Caco-2 (cell line): ENCODE data around the gene WDR46. TPM values are rescaled to one million over a fixed set of nuclear protein-coding genes. Genes with fewer than 3 reads are reported as not detected.

Experiments used
- BruUV-seq: library from RNA; stranded (reverse); fragments of 400-500 nt; replicated peaks from 2 replicates; lab custom pipeline; 2021; lab: Mats Ljungman, UMichigan
- CTCF ChIA-PET: fragments of 300-600 bp; sonication (Branson Sonifier 250); formaldehyde crosslinking; loops from one replicate; lab custom pipeline; 2022; ENCODE audit warnings: antibody characterized with exemption; lab: Charles Lee
- POLR2A ChIA-PET: fragments of 300-600 bp; sonication (Branson Sonifier 250); formaldehyde crosslinking; loops from one replicate; lab custom pipeline; 2022; ENCODE audit warnings: antibody characterized with exemption; lab: Charles Lee
- DNase-seq, 2 experiments: peaks; one replicate each; pipeline versions ENCODE4 v3.0.0 to v3.0.0-alpha.2; 2020 to 2022
- H3K27me3 ChIP-seq: replicated peaks from 2 replicates; pipeline ENCODE4 v1.6.0; 2011; ENCODE audit warnings: low read length; ENCODE audit not compliant: control insufficient read depth, insufficient read depth
- H3K36me3 ChIP-seq: 2 replicates; pipeline ENCODE4 v1.5.1; 2011; ENCODE audit warnings: low read length; ENCODE audit not compliant: control insufficient read depth, insufficient read depth
- H3K4me1 ChIP-seq: fragments of 250-450 bp; sonication (Bioruptor Pico); 2 replicates; pipeline ENCODE4 v1.5.1; 2020; ENCODE audit warnings: mild to moderate bottlenecking
- H3K4me3 ChIP-seq: 2 replicates; pipeline ENCODE4 v1.5.1; 2011; ENCODE audit warnings: low read depth, mild to moderate bottlenecking, control low read depth, low read length
- H3K9me3 ChIP-seq: fragments of 250-450 bp; sonication (Bioruptor Pico); 2 replicates; pipeline ENCODE4 v1.5.1; 2020; ENCODE audit warnings: mild to moderate bottlenecking, moderate library complexity
- H3K27ac Mint-ChIP-seq: one replicate; pipeline ENCODE4 v1.8.0; 2022; ENCODE audit warnings: mixed read lengths; ENCODE audit not compliant: unreplicated experiment
- H3K27me3 Mint-ChIP-seq: one replicate; pipeline ENCODE4 v1.8.0; 2022; ENCODE audit warnings: mixed read lengths; ENCODE audit not compliant: insufficient read depth, unreplicated experiment
- H3K36me3 Mint-ChIP-seq: one replicate; pipeline ENCODE4 v1.8.0; 2022; ENCODE audit warnings: mild to moderate bottlenecking, mixed read lengths; ENCODE audit not compliant: insufficient read depth, unreplicated experiment
- H3K4me1 Mint-ChIP-seq: one replicate; pipeline ENCODE4 v1.8.0; 2022; ENCODE audit warnings: low read depth, mixed read lengths; ENCODE audit not compliant: unreplicated experiment
- H3K4me3 Mint-ChIP-seq: one replicate; pipeline ENCODE4 v1.8.0; 2022; ENCODE audit warnings: mild to moderate bottlenecking, moderate library complexity, mixed read lengths; ENCODE audit not compliant: unreplicated experiment
- H3K9me3 Mint-ChIP-seq: one replicate; pipeline ENCODE4 v1.8.0; 2022; ENCODE audit warnings: mixed read lengths; ENCODE audit not compliant: unreplicated experiment
- CTCF ChIP-seq, 2 experiments: fragments of 200-600 bp in 1 of 2; IDR thresholded peaks; 1 replicate in 1 of 2; 2 replicates in 1 of 2; pipeline versions ENCODE4 v1.5.1 to v1.8.0; 2011 to 2022; ENCODE audit warnings: antibody characterized with exemption in 1 of 2, control low read depth in 1 of 2, inconsistent platforms in 1 of 2, low read depth in 1 of 2, low read length in 1 of 2, mild to moderate bottlenecking in 1 of 2, moderate library complexity in 1 of 2; ENCODE audit not compliant: insufficient read depth in 1 of 2, severe bottlenecking in 1 of 2, unreplicated experiment in 1 of 2
- intact Hi-C: fragments of 100-400 bp; cut with micrococcal nuclease; formaldehyde crosslinking; loops from one replicate; pipeline ENCODE4 v1.10.0; 2022; ENCODE audit not compliant: unreplicated experiment
- microRNA-seq: library from miRNA; unstranded; fragments of <30 nt; microRNA quantifications from one replicate; pipeline ENCODE4 v1.2.0, GENCODE V29; 2022
- total RNA-seq: library from RNA; stranded (reverse); gene quantifications from 2 replicates; pipeline ENCODE4 v1.2.3, GENCODE V29; 2022

WDR46 gene
- total RNA-seq, 1 experiment from 2014 or later = 58.2 TPM

- H3K27ac Mint-ChIP-seq = no peak overlapping the region
- no peaks in the 10 kb centered on the region for H3K9me3 Mint-ChIP-seq
- BruUV-seq = no TSS peak
- no peaks in the 10 kb centered on the region for H3K36me3 Mint-ChIP-seq
- peaks cover 20% of the 10 kb centered on the region for H3K27me3 Mint-ChIP-seq
- POLR2A ChIA-PET = no interaction called here
- no peak for TF ChIP-seq CTCF (IDR thresholded peaks at IDR 0.05; ENCODE audit: insufficient read depth in 1 of 2, low read depth in 1 of 2, low read length in 1 of 2, severe bottlenecking in 1 of 2, unreplicated experiment in 1 of 2)
- H3K27me3 ChIP-seq = no peaks in the 10 kb centered on the region
- H3K4me3 Mint-ChIP-seq = no peak overlapping the region
- no peaks in the 10 kb centered on the region for H3K36me3 ChIP-seq
- H3K4me1 Mint-ChIP-seq = no peaks in the 10 kb centered on the region
- no peak overlapping the region for H3K4me3 ChIP-seq
- H3K9me3 ChIP-seq = no peaks in the 10 kb centered on the region
- intact Hi-C loops = no loop called here
- H3K4me1 ChIP-seq = no peaks in the 10 kb centered on the region
- CTCF ChIA-PET = no interaction called here
- DNase-seq = no peak
These were observed 53.8 kb downstream of the WDR46 start for GRCh38 chr6:33235221-33235634.

Small RNA genes within 50 kb of the gene (microRNA-seq; reads per million reads assigned to microRNA genes)
- not detected for gene MIR6834
- not detected for gene MIR6873

Other genes with a start within 250 kb of the WDR46 start
- not detected in 2 replicates for gene HLA-DPA1, start 215.6 kb downstream of the WDR46 start, total RNA-seq
- not detected in 2 replicates for gene HLA-DPB1, start 213.2 kb downstream of the WDR46 start, total RNA-seq
- 1.3 and 1.5 TPM in 2 replicates for gene COL11A2, start 96.8 kb downstream of the WDR46 start, total RNA-seq
- 29.5 and 30.4 TPM in 2 replicates for gene RXRB, start 88.6 kb downstream of the WDR46 start, total RNA-seq
- 140 and 141 TPM in 2 replicates for gene SLC39A7, start 88.4 kb downstream of the WDR46 start, total RNA-seq
- 10.0 and 12.5 TPM in 2 replicates for gene HSD17B8, start 84.6 kb downstream of the WDR46 start, total RNA-seq
- 31.3 and 32.0 TPM in 2 replicates for gene RING1, start 80.7 kb downstream of the WDR46 start, total RNA-seq
- gene VPS52, start 17.4 kb downstream of the WDR46 start, total RNA-seq = 55.1 and 55.6 TPM in 2 replicates
- 2,340 and 2,366 TPM in 2 replicates for gene RPS18, start 17.2 kb downstream of the WDR46 start, total RNA-seq
- gene B3GALT4, start 12.1 kb downstream of the WDR46 start, total RNA-seq = 0.34 and 0.67 TPM in 2 replicates
- gene PFDN6, start 362 bp upstream of the WDR46 start, total RNA-seq = 65.9 and 81.8 TPM in 2 replicates
- 70.7 and 71.3 TPM in 2 replicates for gene RGL2, start 9.7 kb upstream of the WDR46 start, total RNA-seq
- gene TAPBP, start 24.8 kb upstream of the WDR46 start, total RNA-seq = 36.7 and 43.9 TPM in 2 replicates
- gene ZBTB22, start 28.5 kb upstream of the WDR46 start, total RNA-seq = 11.5 and 12.6 TPM in 2 replicates
- gene DAXX, start 33.7 kb upstream of the WDR46 start, total RNA-seq = 46.1 and 48.2 TPM in 2 replicates
- 65.3 and 65.4 TPM in 2 replicates for gene KIFC1, start 102.6 kb upstream of the WDR46 start, total RNA-seq
- gene PHF1, start 121.8 kb upstream of the WDR46 start, total RNA-seq = 23.6 and 26.4 TPM in 2 replicates
- gene CUTA, start 128.9 kb upstream of the WDR46 start, total RNA-seq = 166 and 177 TPM in 2 replicates
- gene SYNGAP1, start 130.8 kb upstream of the WDR46 start, total RNA-seq = 17.1 and 18.3 TPM in 2 replicates
- gene ZBTB9, start 165.3 kb upstream of the WDR46 start, total RNA-seq = 11.4 and 12.5 TPM in 2 replicates